Measurements from ENCODE around the gene PSMB4. TPM values are rescaled to one million over a fixed set of nuclear protein-coding genes. Genes with fewer than 3 reads are reported as not detected.
"Not testable (repeated sequence)": the region's sequence is repeated elsewhere in the genome, so short reads cannot be mapped to it uniquely, and the experiment has no call there.

Gene PSMB4
- total RNA-seq, 1 donor from 2014 or later = 186 TPM

DNA sequence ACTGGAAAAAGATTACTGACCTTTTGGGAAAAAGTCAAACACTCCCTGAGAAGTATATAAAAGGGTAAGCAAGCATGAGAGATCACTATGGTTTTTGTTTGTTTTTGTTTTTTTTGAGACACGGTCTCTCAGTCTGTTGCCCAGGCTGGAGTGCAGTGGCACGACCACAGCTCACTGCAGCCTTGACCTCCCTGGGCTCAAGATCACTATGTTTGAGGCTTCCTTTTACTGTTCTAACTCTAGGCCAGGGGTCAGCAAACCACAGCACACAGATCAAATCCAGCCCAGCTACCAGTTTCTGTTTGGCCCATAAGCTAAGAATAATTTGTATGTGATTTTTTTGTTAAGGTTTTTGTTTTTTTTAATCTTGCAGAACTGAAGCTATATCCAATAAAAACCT lies 25.7 kb downstream of the PSMB4 start:
- DNase-seq (ENCODE audit: low spot score) = no peak
- intact Hi-C loops (cut with DNase I) = no loop called here

DNA sequence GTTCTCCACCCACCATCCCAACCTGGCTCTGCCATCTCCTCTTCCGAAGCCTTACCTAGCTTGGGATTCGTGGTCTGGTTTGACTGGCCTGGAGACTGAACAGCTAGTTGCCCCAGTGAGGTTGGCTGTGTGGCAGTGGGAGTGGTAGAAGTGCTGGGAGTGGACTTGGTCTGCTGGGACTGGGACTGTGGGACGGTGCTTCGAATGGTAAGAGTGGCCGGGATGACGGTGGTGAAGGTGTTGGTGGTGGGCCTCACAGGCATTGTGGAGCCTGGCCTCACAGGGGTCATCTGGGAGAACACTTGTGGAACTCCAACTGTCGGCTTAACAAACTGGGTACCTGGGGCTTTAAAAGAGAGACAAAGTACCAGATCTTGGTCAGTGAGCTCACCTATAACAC lies 28.7 kb downstream of the PSMB4 start:
- intact Hi-C loops (cut with DNase I) = no loop called here
- no peak for DNase-seq (ENCODE audit: low spot score)

DNA sequence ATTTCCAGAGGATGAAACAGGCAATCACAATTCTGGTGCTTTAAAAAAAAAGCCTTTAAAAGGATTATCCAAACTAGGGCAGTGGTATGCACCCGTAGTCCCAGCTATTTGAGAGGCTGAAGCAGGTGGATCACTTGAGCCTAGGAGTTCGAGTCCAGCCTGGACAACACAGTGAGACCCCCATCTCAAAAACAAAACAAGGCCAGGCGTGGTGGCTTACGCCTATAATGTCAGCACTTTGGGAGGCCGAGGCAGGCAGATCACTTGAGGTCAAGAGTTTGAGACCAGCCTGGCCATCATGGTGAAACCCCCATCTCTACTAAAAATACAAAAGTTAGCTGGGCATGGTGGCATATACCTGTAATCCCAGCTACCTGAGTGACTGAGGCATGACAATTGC lies 34.5 kb downstream of the PSMB4 start:
- DNase-seq (ENCODE audit: low spot score); intact Hi-C loops (cut with DNase I): not testable (repeated sequence)

DNA sequence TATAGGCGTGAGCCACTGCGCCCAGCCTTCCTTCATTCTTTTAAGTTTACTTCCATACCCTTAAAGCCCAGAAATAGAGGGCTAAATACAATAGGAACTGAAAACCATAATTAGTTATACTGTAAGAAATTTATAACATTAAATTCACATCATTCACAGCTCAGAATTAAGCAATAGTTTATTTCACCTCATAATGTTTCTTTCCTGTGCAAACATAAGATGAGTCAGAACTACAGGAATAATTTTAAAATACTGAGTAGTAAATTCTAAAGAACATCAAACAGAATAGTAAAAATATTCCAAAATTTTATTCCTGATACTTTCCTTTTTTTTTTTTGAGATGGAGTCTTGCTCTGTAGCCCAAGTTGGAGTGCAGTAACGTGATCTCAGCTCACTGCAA lies 35.8 kb downstream of the PSMB4 start:
- intact Hi-C loops (cut with DNase I) = no loop called here
- DNase-seq (ENCODE audit: low spot score) = no peak

DNA sequence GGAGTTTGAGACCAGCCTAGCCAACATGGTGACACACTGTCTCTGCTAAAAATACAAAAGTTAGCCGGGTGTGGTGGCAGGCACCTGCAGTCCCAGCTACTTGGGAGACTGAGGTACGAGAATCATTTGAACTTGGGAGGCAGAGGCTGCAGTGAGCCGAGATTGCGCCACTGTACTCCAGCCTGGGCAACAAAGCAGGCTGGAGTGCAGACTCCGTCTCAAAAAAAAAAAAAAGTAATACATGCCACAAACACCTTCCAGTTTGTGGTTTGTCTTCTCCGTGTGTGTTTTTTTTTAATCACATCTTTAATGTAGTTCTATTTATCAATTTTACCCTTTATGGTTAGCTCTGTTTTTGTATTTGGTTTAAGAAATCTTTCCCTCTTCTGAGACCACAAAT lies 37.6 kb downstream of the PSMB4 start:
- intact Hi-C loops (cut with DNase I) = no loop called here
- no peak for DNase-seq (ENCODE audit: low spot score)

DNA sequence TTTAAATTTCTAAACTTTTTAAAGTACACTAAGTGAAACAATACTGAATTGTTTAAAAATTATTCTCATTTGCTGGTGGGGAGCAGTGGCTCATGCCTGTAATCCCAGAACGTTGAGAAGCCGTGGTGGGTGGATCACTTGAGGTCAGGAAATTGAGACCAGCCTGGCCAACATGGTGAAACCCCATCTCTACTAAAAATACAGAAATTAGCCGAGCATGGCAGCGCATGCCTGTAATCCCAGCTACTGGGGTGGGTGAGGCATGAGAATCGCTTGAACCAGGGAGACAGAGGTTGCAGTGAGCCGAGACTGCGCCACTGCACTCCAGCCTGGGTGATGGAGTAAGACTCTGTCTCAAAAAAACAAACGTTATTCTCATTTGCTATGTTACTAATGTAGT lies 38.0 kb downstream of the PSMB4 start:
- intact Hi-C loops (cut with DNase I); DNase-seq (ENCODE audit: low spot score): not testable (repeated sequence)

DNA sequence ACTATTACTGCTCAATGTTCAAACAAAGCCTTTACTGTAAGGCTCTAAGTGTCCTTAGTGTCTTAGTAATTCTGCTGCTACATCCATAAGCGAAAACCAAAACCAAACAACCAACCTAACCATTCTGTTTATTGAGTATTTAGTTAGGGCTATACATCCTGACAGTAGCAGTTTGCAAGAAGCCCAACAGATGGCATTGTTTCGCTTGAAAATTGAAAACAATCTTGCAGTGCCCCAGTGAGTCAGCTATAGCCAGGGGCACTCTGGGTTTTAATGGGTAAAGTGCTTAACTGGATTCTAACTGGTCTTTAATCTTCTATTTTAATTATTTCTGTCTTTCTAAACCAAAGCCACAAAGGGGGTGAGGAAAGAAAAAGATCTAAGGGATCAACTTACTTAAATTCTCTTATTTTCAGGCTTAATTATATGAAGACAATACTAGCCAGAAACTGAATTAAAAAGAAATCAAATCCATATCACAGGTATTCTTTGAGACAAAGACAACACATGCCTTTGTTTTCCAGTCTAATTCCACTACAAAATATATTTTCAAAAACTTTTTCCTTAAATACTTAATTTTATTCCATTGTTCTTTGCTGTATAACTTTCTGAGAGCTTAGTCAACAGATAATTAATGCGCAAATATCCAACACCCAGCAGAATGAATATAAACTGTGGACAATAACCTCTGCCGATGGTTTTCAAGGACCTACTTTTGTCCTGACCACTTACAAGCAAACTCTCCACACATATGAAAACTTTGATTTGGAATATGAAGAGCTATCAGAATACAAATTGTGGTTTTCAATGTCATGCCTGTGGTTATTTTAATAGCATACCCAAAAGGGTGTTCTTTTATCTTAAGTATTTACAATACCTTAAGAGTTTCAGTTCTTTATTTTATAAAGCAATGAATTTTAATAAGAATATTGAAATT lies 44.7 kb downstream of the PSMB4 start:
- no peak for DNase-seq (ENCODE audit: low spot score)
- intact Hi-C loops (cut with DNase I) = loop anchor here (5.0 to 10.0 kb wide), 4 partner anchors 103 to 391 kb away; partner anchors contain the start of genes C2CD4D and RORC

DNA sequence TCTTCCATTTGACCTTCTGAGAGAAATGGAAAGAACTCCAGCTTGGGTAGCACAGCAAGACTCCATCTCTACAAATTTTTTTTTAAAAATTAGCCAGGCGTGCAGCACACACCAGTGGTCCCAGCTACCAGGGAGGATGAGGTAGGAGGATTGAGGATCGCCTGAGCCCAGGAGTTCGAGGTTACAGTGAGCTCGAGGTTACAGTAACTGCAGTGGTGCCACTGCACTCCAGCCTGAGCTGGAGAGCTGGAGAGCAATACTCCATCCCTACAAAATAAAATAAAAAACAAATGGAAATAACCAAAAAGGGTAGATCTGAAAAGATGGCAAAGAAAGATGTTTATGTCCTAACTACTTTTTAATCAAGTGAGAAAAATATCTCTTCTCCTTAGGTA lies 45.4 kb downstream of the PSMB4 start:
- intact Hi-C loops (cut with DNase I) = loop anchor here (5.0 to 10.0 kb wide), 4 partner anchors 103 to 390 kb away; partner anchors contain the start of genes C2CD4D and RORC

DNA sequence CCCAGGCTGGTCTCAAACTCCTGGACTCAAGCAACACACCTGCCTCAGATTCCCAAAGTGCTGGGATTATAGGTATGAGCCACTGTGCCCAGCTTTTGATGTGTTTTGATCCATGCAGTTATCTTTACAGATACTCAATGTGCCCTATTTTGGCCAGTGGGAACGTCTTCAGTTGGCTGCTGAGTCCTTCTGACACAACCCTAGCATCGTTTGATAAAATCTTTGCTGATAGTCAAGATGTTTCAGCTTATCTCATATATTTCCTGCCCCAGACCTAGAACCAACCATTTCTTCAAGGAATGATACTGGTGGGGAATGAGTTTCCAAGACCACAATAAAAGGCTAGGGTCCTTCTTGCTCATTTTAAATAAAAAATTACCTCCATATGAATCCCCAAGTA lies 48.3 kb downstream of the PSMB4 start:
- intact Hi-C loops (cut with DNase I) = loop anchor here (10.0 kb wide), 2 partner anchors 147 to 387 kb away; partner anchors contain the start of genes C2CD4D and RORC
- DNase-seq (ENCODE audit: low spot score) = no peak

More for the DNA sequence above, 45.4 kb downstream of the PSMB4 start:
- DNase-seq (ENCODE audit: low spot score) = no peak

Other genes with a start within 250 kb of the PSMB4 start
- 0.86 TPM for gene TNFAIP8L2, start 242.9 kb upstream of the PSMB4 start, total RNA-seq
- 12.5 TPM for gene LYSMD1, start 233.7 kb upstream of the PSMB4 start, total RNA-seq
- 20.7 TPM for gene SCNM1, start 233.4 kb upstream of the PSMB4 start, total RNA-seq
- gene TMOD4, start 223.6 kb upstream of the PSMB4 start, total RNA-seq = not detected
- gene VPS72, start 209.4 kb upstream of the PSMB4 start, total RNA-seq = 34.1 TPM
- 40.6 TPM for gene PIP5K1A, start 201.0 kb upstream of the PSMB4 start, total RNA-seq
- 137 TPM for gene PSMD4, start 144.8 kb upstream of the PSMB4 start, total RNA-seq
- gene ZNF687, start 117.3 kb upstream of the PSMB4 start, total RNA-seq = 12.8 TPM
- 47.7 TPM for gene PI4KB, start 72.2 kb upstream of the PSMB4 start, total RNA-seq
- 27.2 TPM for gene RFX5, start 52.3 kb upstream of the PSMB4 start, total RNA-seq
- 21.2 TPM for gene SELENBP1, start 26.9 kb upstream of the PSMB4 start, total RNA-seq
- gene POGZ, start 59.9 kb downstream of the PSMB4 start, total RNA-seq = 54.4 TPM
- gene CGN, start 111.8 kb downstream of the PSMB4 start, total RNA-seq = 0.19 TPM
- 4.3 TPM for gene TUFT1, start 140.7 kb downstream of the PSMB4 start, total RNA-seq
- 33.5 TPM for gene SNX27, start 212.5 kb downstream of the PSMB4 start, total RNA-seq